ENCODE results near the gene TNFSF4. TPM values are rescaled to one million over a fixed set of nuclear protein-coding genes. Genes with fewer than 3 reads are reported as not detected.

Gene TNFSF4
- total RNA-seq, 1 experiment from 2014 or later: 0.89 TPM

DNA sequence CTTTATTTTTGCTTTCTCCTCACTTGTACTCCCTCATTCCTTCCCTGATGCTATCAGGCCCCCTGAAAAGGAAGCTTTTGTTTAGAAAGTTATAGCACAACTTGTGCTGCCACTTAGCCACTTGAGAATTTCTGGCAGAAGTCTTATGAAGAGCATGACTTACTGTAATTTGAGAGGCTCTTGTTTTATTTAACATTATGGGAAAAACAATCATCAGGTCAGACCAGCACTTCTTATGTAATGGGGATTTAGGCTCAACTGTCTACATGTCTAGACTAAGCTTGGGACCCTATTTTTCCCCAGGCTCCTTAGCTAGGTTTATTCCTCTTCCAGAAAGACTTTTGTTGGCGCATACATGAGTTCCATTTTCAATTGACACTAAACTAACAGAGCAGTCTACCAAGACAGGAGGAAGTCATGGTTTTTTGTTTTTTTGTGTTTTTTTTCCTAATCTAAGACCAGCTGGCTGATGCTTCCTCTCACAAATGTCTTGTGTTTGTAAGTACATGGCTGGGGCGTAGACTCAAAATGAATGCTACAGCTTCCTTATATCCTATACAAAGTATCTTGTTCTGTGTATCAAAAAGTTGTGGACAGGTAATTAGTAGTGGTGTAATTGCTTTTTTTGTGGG is 31.5 kb downstream of the TNFSF4 start:
- H4K20me1 ChIP-seq (ENCODE audit: insufficient read depth): no peaks in the 10 kb centered on the region
- H2AFZ ChIP-seq (ENCODE audit: low read depth, low read length, poor library complexity, severe bottlenecking): no peak overlapping the region
- no peaks in the 10 kb centered on the region for H3K27me3 ChIP-seq (ENCODE audit: insufficient read depth, low read length)
- H3K27ac ChIP-seq (ENCODE audit: low read depth, low read length): no peak overlapping the region
- H3K9ac ChIP-seq (ENCODE audit: low read length): no peak overlapping the region
- intact Hi-C loops (cut with micrococcal nuclease): no loop called here
- no peaks in the 10 kb centered on the region for H3K4me1 ChIP-seq (ENCODE audit: control insufficient read depth in 1 of 2, insufficient read depth in 2 of 2, low read length in 2 of 2)
- no peaks in the 10 kb centered on the region for H3K9me2 ChIP-seq (ENCODE audit: insufficient read depth)
- no peaks in the 10 kb centered on the region for H3K79me2 ChIP-seq (ENCODE audit: insufficient read depth, low read length)
- ATAC-seq (no peak), DNase-seq (ENCODE audit: low read depth, low spot score) (no peak)
- ChIA-PET CTCF (no interaction called here), POLR2A (no interaction called here), RAD21 (ENCODE audit: low non-redundant PET in 1 of 2, low total read pairs in 2 of 2, uncharacterized antibody in 2 of 2, unreplicated experiment in 2 of 2) (no interaction called here)
- no TSS peak for BruUV-seq (replicated peaks)
- no peaks in the 10 kb centered on the region for H3K36me3 ChIP-seq (ENCODE audit: control insufficient read depth in 1 of 2, insufficient read depth in 2 of 2, low read length in 2 of 2)
- H3K4me2 ChIP-seq (ENCODE audit: low read length): no peak overlapping the region
- TF ChIP-seq EZH2 (IDR thresholded peaks at IDR 0.05) (no peak), JUND (IDR thresholded peaks at IDR 0.05) (no peak), CBX3 (IDR thresholded peaks at IDR 0.05; ENCODE audit: low read depth) (no peak), ELF1 (IDR thresholded peaks at IDR 0.05; ENCODE audit: borderline replicate concordance, low read depth) (no peak), SRF (IDR thresholded peaks at IDR 0.05; ENCODE audit: low read depth) (no peak), EGR1 (IDR thresholded peaks at IDR 0.05; ENCODE audit: low read depth) (no peak), EZH2phosphoT487 (IDR thresholded peaks at IDR 0.05; ENCODE audit: borderline replicate concordance) (no peak), TCF7L2 (IDR thresholded peaks at IDR 0.05; ENCODE audit: borderline replicate concordance, extremely low read depth, insufficient read depth, insufficient read length) (no peak), CEBPB (IDR thresholded peaks at IDR 0.05; ENCODE audit: low read depth) (no peak), FOSL1 (IDR thresholded peaks at IDR 0.05; ENCODE audit: low read depth) (no peak)
- TF ChIP-seq, protein P1, sequence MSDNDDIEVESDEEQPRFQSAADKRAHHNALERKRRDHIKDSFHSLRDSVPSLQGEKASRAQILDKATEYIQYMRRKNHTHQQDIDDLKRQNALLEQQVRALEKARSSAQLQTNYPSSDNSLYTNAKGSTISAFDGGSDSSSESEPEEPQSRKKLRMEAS (IDR thresholded peaks at IDR 0.05): no peak
- TF ChIP-seq, protein P2, sequence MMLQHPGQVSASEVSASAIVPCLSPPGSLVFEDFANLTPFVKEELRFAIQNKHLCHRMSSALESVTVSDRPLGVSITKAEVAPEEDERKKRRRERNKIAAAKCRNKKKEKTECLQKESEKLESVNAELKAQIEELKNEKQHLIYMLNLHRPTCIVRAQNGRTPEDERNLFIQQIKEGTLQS (IDR thresholded peaks at IDR 0.05): no peak
- H3K9me3 ChIP-seq (ENCODE audit: control insufficient read depth in 1 of 2, insufficient read depth in 1 of 2, low read depth in 1 of 2, low read length in 2 of 2): peaks cover 3 to 10% of the 10 kb centered on the region in 2 experiments; a peak in 2 of 4 replicates
- H3K4me3 ChIP-seq (replicated peaks in 1 of 2; ENCODE audit: low read depth in 1 of 2, low read length in 2 of 2): no peak overlapping the region

DNA sequence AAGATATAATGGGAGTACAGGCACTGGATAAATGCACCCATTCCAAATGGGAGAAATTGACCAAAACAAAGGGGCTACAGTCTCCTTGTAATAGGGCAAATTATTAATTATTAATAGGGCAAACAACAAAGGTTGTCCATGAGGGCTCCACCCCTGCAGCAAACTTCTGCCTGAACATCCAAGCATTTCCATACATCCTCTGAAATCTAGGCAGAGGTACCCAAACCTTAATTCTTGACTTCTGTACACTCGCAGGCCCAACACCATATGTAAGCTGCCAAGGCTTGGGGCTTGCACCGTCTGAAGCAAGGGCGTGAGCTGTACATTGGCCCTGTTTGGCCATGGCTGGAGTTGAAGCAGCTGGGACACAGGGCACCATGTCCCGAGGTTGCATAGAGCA is 33.7 kb downstream of the TNFSF4 start:
- ATAC-seq (no peak), DNase-seq (ENCODE audit: low read depth, low spot score) (no peak)
- RAD21 ChIA-PET (ENCODE audit: low non-redundant PET in 1 of 2, low total read pairs in 2 of 2, uncharacterized antibody in 2 of 2, unreplicated experiment in 2 of 2): no interaction called here
- no peak overlapping the region for H3K9ac ChIP-seq (ENCODE audit: low read length)
- CTCF ChIA-PET: no interaction called here
- no peaks in the 10 kb centered on the region for H3K36me3 ChIP-seq (ENCODE audit: control insufficient read depth in 1 of 2, insufficient read depth in 2 of 2, low read length in 2 of 2)
- BruUV-seq (replicated peaks): no TSS peak
- H3K27ac ChIP-seq (ENCODE audit: low read depth, low read length): no peak overlapping the region
- POLR2A ChIA-PET: no interaction called here
- H3K4me1 ChIP-seq (ENCODE audit: control insufficient read depth in 1 of 2, insufficient read depth in 2 of 2, low read length in 2 of 2): no peaks in the 10 kb centered on the region
- H3K9me2 ChIP-seq (ENCODE audit: insufficient read depth): no peaks in the 10 kb centered on the region
- no peak overlapping the region for H3K4me2 ChIP-seq (ENCODE audit: low read length)
- H3K79me2 ChIP-seq (ENCODE audit: insufficient read depth, low read length): no peaks in the 10 kb centered on the region
- peaks cover 3 to 10% of the 10 kb centered on the region in 2 experiments; a peak in 2 of 4 replicates for H3K9me3 ChIP-seq (ENCODE audit: control insufficient read depth in 1 of 2, insufficient read depth in 1 of 2, low read depth in 1 of 2, low read length in 2 of 2)
- H4K20me1 ChIP-seq (ENCODE audit: insufficient read depth): no peaks in the 10 kb centered on the region
- intact Hi-C loops (cut with micrococcal nuclease): no loop called here
- H3K4me3 ChIP-seq (replicated peaks in 1 of 2; ENCODE audit: low read depth in 1 of 2, low read length in 2 of 2): no peak overlapping the region
- H2AFZ ChIP-seq (ENCODE audit: low read depth, low read length, poor library complexity, severe bottlenecking): no peak overlapping the region
- H3K27me3 ChIP-seq (ENCODE audit: insufficient read depth, low read length): no peaks in the 10 kb centered on the region
- no peak for TF ChIP-seq ZNF274 (IDR thresholded peaks at IDR 0.05; ENCODE audit: low read depth, low read length)
- TF ChIP-seq, protein P1 (IDR thresholded peaks at IDR 0.05): no peak
- TF ChIP-seq FOSL1 (IDR thresholded peaks at IDR 0.05; ENCODE audit: low read depth): no peak
- TF ChIP-seq EZH2phosphoT487 (IDR thresholded peaks at IDR 0.05; ENCODE audit: borderline replicate concordance): no peak
- no peak for TF ChIP-seq EGR1 (IDR thresholded peaks at IDR 0.05; ENCODE audit: low read depth)
- TF ChIP-seq YY1 (IDR thresholded peaks at IDR 0.05; ENCODE audit: extremely low read depth, insufficient replicate concordance, low read depth, low read length): no peak
- no peak for TF ChIP-seq ELF1 (IDR thresholded peaks at IDR 0.05; ENCODE audit: borderline replicate concordance, low read depth)
- TF ChIP-seq ZFX (IDR thresholded peaks at IDR 0.05): no peak
- TF ChIP-seq, protein P3, sequence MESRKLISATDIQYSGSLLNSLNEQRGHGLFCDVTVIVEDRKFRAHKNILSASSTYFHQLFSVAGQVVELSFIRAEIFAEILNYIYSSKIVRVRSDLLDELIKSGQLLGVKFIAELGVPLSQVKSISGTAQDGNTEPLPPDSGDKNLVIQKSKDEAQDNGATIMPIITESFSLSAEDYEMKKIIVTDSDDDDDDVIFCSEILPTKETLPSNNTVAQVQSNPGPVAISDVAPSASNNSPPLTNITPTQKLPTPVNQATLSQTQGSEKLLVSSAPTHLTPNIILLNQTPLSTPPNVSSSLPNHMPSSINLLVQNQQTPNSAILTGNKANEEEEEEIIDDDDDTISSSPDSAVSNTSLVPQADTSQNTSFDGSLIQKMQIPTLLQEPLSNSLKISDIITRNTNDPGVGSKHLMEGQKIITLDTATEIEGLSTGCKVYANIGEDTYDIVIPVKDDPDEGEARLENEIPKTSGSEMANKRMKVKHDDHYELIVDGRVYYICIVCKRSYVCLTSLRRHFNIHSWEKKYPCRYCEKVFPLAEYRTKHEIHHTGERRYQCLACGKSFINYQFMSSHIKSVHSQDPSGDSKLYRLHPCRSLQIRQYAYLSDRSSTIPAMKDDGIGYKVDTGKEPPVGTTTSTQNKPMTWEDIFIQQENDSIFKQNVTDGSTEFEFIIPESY (IDR thresholded peaks at IDR 0.05; ENCODE audit: extremely low read depth, insufficient replicate concordance, low read length): no peak
- TF ChIP-seq SIN3A (IDR thresholded peaks at IDR 0.05; ENCODE audit: low read depth): no peak
- no peak for TF ChIP-seq RAD21 (IDR thresholded peaks at IDR 0.05; ENCODE audit: low read depth)
- TF ChIP-seq TCF7L2 (IDR thresholded peaks at IDR 0.05; ENCODE audit: borderline replicate concordance, extremely low read depth, insufficient read depth, insufficient read length): no peak
- TF ChIP-seq CBX3 (IDR thresholded peaks at IDR 0.05; ENCODE audit: low read depth): no peak
- no peak for TF ChIP-seq SP1 (IDR thresholded peaks at IDR 0.05; ENCODE audit: low read depth)
- no peak for TF ChIP-seq POLR2A (IDR thresholded peaks at IDR 0.05; ENCODE audit: borderline replicate concordance, extremely low read depth, insufficient read depth, insufficient read length)
